HG03064 (cell line): ENCODE measurements around the gene CCP110.
A peak's percentile ranks its signal among the peaks of the same experiment; 100 is the strongest.
"Not testable (repeated sequence)": the region's sequence is repeated elsewhere in the genome, so short reads cannot be mapped to it uniquely, and the experiment has no call there.

ENCODE experiments used
- ATAC-seq: cut with Tn5 transposase; IDR thresholded peaks from one replicate; pipeline ENCODE4 v1.9.1; 2021; ENCODE audit warnings: low read depth; ENCODE audit not compliant: unreplicated experiment

Gene CCP110

GRCh38 chr16:19542138-19542821, 18.5 kb downstream of the CCP110 start:
- ATAC-seq, result no peak

GRCh38 chr16:19543278-19543996, 19.7 kb downstream of the CCP110 start:
- not testable (repeated sequence) for ATAC-seq

DNA sequence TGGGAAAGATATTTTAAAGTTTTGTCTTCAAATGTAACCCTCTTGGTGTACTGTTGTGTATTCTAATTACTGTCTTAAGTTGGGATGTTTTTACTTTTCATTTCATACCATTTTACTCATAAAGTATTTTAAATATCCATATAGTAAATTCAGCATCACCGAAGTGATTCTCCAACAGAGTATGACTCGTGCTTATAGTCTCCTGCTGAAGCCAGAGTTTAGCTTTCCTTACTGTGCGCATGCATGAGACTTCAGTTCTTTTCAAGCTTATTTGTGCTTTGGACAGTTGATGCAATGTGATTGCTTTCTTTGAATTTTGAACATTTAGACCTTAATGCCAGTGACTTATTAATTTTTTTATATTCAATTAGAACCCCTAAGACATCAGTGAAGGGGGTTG, 24.4 kb downstream of the CCP110 start:
- ATAC-seq, result no peak

DNA sequence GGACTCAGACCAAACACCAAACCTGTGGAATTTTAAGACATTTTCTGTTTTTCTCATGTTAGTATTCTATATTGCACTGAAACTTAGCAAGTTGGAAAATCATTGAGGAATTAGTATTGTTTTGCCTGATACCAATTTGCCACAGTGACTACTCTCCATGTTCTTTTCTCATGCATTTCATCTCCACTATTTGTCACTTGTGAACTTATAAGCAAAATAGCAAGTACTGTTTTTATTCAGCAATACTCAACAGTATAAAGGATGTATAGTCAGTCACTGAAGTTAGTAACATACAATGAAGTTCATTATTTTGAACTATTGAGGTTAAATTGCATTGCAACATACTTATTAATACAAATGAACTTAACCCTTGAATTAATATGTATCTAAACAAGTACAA, 25.9 kb downstream of the CCP110 start:
- ATAC-seq, result no peak

DNA sequence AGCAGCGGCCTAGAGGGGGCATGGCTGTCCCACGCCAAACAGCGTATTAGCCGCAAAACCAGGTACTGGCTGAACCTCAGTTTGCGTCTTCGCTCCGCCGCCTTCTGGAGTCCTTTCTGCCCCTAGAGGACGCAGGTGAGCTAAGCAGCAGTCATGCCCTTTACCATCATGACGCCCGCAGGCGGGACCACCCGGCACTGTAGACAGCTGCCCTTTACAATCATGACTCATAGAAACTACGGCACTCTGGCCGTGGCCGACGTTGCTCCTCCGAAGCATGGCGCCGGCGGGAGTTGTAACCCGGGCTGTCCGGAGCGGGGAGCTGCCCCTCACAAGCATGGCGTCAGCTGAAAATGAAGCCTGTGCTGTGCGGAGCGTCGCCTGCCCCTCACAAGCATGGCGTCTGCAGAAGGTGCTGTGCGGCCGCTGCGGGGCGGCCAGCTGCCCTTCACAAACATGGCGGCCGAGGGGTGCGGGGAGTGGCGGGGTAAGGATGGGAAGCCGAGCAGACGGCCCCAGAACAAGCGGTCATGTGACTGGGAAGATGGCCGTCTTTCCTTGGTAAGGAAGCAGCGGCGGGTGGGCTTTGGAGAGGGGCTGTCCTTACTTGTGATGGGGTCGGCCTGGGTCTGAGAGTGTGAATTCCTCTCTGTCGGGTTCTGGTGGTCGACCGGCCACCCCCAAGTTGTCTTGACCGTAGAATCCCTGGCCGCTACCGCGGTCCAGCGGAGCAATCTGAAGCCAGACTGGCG, 31.6 kb downstream of the CCP110 start, which contains the start of gene VPS35L:
VPS35L (plus strand) TSS at position 518 of the 752 bp plus-strand sequence; CDS start at position 545, 27 bp downstream.
- peak; percentile 94 for ATAC-seq

- ATAC-seq, result no peak
These were observed 32.4 kb downstream of the CCP110 start for GRCh38 chr16:19555938-19556771.

DNA sequence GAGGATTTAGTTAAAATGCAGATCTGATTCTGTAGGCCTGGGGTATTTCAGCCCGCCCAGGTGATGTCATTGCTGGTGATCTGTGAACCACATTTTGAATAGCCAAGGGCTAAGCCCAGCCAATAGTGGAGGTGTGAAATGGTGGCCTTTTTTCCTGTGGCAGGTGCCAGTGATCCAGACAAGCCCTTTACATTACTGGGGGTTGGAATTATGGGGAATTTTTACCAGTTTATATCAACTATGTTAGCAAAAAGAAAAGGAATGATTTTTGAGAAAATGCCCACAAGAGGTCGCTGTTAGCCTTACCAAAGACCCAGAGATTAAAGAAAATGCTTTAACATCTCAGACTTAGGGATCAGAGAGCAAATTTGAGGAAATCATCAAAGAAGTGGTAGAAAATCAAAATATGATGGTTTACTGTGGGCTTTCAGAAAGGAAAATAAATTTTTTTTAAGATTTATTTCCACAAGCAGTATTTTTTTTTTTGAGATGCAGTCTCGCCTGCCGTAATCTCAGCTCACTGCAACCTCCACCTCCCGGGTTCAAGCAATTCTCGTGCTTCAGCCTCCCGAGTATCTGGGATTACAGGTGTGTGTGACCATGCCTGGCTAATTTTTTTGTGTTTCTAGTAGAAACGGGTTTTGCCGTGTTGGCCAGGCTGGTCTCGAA, 35.6 kb downstream of the CCP110 start:
- no peak for ATAC-seq

DNA sequence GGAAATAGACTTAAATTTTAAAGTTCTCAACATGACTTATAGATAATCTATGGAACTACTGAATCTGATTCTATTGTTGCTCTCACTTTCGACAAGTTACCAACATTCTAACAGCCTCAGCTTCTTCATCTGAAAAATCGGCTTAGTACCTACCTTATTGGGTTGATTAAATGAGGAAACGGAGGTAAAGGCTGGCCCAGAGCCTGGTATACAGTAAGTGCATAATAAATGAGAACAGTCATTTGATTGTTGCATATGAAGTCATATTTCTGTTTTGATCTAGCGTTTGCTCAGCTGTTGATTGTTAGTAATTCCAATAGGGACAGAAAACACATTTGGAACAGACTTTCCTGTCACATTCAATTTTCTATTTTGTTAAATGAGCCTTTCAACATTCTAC, 36.3 kb downstream of the CCP110 start:
- ATAC-seq, result no peak

- no peak for ATAC-seq
These were observed 39.6 kb downstream of the CCP110 start for GRCh38 chr16:19563377-19563776.

DNA sequence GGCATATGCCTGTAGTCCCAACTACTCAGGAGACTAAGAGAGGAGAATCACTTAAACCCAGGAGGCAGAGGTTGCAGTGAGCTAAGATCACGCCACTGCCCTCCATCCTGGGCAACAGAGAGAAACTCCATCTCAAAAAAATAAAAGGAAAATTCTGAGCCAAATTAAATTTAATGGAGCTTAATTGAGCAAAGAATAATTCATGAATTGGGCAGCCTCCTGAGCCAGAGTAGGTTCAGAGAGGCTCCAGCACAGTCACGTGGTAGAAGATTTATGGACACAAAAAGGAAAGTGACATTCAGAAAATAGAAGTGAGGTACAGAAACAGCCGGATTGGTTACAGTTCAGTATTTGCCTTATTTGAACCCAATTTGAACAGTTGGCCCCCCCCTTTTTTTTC, 42.6 kb downstream of the CCP110 start:
- ATAC-seq, result no peak

DNA sequence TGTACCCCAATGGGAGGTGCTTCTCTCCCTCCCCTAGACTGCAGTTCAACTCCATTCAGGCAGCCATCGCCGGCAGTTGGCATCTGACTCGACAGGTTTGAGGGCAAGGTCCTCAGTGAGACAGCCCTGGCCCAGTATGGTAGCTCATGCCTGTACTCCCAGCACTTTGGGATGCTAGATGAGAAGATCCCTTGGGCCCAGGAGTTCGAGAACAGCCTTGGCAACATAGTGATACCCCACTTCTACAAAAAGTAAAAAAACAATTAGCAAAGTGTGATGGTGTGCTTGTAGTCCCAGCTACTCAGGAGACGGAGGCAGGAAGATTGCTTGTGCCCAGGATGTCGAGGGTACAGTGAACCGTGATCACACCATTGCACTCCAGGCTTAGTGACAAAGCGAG, 43.8 kb downstream of the CCP110 start:
- ATAC-seq, result no peak

DNA sequence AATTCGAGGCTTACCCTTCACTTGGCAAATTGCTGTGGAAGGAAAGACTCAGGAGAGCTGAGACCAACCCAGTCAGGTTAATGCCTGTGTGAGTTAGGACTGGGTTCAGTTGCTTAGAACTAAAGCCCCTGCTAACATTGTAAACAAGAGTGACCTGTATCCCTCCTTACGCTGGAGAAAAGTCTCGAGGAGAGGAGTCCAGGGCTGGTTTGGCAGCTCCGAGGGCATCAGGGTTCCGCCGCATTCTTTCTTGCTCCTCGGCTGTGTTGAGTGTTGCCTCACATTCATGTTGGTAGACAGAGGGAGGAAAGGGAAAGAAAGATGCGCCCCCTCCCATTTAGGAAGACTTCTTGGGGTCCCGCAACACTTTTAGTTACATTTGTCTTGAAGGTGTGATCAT, 50.3 kb downstream of the CCP110 start:
- ATAC-seq, result no peak

DNA sequence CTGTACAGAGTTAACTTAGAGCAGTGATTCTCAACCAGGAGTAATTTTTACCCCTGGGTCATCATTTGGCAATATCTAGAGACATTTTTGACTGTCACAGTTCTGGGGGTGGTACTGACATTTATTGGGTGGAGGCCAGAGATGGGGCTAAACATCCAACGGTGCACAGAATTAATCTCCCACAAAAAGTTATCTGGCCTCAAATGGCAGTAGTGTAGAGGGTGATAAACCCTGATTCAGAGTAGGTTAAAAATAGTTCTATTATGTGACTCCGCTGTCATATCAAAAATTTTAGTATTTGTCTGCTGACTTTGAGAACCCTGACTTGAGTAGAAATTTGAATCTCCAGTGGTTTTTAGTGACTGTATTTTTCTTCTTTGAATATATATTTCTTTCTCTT, 50.9 kb downstream of the CCP110 start:
- no peak for ATAC-seq

DNA sequence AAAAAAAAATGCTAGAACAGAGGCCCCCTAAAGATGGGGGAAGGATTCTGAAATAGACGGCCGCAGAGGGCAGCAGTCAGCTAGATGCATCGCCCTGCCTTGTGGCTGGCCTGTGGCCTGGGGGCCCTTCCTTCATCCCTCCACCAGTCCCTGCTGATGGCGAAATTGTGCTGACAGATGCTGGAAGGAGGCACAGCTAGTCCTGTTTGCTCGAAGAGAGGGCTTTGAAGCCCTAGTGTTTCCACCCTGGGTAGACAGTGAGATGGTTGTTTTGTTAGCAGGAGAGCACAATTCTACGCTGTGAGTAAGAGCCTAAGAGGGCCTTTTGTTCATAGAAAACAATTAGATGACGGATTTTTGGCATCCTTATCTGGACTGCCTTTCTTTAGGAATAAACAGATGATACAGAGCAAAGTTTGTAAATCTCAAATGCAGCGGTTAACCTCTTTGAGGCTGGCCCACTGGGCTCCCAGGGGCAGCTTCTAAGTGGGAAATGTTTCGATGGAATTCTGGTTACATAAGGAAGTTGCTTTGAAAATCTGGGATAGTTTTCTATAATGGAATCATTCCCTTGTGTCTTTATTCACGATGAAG, 54.7 kb downstream of the CCP110 start:
- ATAC-seq, result no peak

DNA sequence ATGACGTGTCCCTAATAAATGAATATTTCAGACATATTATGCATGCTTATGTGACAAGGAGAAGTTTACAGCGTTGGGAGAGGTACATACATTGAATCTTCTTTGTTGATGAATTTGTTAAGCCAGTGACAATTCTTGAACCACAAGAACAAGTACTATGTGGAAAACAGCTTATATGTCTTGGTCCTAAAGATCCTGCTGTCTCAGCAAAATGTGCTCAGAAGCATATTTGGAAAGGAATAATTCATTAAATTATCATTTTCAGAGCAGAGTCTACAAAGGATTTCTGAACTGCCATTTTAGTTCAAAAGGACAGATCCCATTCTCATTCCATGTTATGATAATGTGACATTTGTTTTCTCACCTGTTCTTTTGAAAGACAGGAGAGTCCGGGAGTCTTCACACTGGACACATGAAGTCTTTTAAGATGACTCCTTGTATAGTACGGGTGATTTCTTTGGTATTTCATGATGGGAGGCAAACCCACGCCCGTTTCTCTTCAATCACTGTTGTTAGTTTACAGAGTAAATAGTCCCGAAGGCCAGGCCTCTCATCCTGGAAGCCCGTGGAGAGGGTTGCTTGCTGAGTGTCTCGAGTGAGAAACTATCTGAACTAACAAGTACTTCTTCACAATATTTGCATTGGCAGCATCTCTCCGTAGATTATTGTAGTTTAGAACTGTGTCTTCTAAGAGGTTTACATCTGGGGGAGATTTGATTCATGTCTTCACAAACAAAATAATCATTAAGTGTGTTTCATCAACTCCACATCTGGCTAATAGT, 58.5 kb downstream of the CCP110 start:
- ATAC-seq, result no peak

DNA sequence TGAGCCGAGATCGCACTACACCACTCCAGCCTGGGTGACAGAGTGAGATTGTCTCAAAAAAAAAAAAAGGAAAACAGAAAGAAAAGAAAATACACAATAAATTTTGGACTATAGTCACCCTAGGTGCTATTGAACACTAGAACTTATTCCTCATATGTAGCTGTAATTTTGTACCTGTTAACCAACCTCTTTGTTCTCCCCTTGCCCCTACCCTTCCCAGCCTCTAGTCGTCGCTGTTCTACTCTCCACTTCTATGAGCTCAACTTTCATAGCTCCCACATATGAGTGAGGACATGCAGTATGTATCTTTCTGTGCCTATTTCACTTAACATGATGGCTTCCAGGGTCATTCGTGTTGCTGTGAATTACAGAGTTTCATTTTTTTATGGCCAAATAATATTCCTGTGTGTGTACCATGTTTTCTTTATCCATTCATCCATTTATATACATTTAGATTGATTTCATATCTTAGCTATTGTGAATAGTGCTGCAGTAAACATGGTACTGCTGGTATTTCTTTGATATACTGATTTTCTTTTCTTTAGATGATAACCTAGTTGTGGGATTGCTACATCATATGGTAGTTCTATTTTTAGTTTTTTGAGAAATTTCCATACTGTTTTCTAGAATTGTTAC, 60.0 kb downstream of the CCP110 start:
- no peak for ATAC-seq

DNA sequence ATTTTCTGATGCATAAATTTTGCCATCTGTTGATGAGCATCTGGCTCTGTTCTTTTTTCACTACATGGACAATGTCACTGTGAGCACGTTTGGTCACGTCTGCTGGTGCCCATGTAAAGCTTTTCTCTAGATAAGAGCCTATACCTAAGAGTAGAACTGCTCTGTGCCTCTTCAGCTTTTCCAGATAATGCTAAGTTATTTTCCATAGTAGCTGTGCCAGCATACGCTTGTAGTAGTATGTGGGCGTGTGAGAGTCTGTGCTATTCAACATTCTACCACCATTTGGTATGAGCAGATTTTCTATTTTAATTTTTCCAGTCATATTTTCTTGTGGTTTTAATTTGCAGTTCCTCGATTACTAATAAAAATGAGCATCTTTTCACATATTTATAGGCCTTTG, 64.9 kb downstream of the CCP110 start:
- no peak for ATAC-seq

DNA sequence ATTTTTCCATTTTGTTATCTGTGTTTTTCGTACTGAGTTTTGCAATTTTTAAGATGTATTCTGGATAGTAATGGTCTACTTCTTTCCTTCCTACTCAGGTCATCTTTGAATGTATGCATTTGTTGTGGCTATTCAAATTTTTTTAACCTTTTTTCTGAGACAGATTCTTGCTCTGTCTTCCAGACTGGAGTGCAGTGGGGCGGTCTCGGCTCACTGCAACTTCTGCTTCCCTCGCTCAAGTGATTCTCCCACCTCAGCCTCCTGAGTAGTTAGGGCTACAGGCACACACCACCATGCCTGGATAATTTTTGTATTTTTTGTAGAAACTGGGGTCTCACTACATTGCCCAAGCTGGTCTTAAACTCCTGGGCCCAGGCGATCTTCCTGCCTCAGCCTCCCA, 65.4 kb downstream of the CCP110 start:
- no peak for ATAC-seq
